Ramos (cell line): ENCODE measurements around the gene TASP1.
"Not testable (repeated sequence)": the region's sequence is repeated elsewhere in the genome, so short reads cannot be mapped to it uniquely, and the experiment has no call there.

ENCODE experiments used
- in situ Hi-C: fragments of 300-500 bp; cut with MboI; formaldehyde crosslinking; loops from one replicate; pipeline ENCODE4 v1.14.3; 2022; ENCODE audit warnings: low sequenced_read_pairs; ENCODE audit not compliant: unreplicated experiment

The TASP1 gene

DNA sequence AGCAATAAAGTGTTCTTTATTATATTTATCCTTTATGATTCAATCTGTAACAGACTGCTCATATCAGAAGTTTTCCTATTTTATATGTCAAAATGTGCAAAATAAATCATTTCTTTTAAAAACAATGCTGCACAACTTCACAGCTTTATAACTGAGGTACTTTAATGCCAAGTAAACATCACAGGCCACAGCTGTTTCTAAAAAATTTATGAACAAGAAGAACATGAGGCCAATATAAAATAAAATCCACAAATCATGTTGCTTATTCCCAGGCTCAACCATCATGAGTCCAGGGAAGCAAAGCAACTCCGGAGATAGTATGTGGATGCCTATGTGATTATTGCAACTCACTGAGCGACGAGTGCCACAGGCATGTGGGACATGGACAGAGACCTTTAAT is 222.2 kb downstream of the TASP1 start:
- in situ Hi-C loops: no loop called here

DNA sequence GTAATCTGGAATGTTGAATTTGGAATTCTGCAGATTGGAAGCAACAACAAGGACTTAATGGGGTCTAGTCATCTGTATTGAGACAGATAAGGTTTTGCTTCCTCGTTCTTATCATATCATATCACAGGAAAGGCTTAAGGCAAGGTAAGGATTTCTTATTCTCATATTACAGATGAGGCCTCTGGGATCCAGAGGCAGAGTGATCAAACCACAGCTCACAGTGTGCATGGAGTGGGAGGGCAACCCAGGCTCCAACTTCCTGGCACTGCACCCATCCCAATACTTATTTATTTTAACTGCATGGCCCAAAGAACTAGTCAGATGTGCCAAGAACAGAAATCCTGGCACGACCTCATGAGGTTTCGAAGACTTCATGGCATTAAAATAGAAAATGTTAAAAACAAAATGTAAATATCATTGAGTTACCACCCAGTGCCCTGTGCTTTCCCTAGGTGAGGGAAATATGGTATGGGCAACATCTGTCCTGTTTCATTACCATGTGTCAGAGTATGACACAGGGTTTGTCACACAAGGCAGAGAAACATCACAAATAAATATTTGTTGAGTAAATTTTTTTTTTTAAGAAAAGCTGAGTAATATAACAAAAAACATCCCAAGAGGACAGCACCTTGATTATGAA is 225.8 kb downstream of the TASP1 start:
- in situ Hi-C loops: no loop called here

DNA sequence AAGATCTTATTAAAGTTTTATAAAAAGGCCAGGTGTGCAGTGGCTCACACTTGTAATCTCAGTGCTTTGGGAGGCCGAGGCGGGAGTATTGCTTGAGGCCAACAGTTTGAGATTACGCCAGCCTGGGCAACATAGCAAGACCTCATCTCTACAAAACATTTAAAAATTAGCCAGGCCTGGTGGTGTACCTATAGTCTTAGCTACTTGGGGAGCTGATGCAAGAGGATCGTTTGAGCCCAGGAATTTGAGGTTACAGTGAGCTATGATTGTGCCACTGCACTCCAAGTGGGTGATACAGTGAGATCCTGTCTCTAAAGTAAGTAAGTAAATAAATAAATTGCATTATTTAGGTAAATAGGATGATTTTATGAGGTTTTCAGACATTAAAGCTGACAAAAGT is 234.4 kb downstream of the TASP1 start:
- in situ Hi-C loops: no loop called here

DNA sequence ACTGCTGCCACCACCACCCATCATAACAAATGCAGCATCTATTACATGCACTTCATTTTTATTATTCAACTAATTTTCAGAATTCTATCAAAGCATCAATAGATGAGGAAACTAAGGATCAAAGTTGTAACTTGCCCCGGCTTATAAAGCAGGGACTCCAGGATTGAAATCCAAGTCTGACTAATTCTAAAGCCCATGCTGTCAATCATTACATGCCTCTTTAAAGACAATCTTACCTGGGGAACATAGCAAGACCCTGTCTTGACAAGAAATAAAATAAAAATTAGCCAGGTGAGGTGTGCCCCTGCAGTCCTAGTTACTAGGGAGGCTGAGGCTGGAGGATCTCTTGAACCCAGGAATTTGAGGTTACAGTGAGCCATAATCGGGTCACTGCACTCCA is 235.3 kb downstream of the TASP1 start:
- in situ Hi-C loops: no loop called here

DNA sequence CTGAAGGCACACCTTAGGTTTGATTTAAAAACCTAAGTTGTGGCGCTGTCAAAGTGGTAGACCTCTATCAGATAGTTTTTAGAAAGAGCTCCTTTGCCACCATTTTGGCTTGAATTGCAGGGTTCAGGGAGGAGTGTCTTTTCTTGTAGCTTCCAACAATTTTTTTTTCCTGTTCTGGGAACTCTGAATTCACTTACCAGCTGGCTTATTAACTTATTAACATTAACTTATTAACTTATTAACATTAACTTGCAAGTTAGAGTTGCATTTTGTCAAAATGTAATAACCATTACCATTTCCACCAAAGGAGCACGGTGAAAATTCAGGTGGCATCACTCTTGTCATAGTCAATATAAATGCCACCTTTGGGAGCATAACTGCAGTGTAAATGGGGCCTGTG is 235.7 kb downstream of the TASP1 start:
- in situ Hi-C loops: no loop called here

DNA sequence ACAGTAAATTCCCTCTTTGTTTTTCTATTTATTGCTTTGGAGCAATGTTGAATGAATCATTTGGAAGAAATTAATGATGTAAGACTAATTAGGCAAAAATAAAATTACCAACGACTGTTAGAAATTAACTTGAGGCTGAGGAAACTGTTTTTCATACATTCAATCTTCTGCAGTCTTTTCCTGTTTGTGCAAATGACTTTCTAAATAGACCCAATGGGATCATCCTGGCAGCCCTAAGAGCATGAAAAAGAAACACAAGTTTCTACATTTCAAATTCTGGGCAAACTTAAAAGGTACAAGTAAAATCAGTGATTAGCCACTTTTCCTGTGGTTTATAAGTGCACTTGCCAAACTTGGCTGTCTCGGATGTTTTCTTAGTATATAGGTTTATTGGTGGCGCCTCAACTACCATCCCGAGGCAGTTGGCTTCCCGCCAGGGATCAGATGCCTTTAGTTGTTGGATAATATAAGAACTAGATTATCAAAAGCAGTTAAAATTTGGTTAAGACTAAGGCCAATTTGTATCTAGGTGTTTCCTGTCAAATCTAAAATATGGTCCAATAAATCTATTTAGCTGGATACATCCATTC is 236.5 kb downstream of the TASP1 start:
- in situ Hi-C loops: no loop called here

DNA sequence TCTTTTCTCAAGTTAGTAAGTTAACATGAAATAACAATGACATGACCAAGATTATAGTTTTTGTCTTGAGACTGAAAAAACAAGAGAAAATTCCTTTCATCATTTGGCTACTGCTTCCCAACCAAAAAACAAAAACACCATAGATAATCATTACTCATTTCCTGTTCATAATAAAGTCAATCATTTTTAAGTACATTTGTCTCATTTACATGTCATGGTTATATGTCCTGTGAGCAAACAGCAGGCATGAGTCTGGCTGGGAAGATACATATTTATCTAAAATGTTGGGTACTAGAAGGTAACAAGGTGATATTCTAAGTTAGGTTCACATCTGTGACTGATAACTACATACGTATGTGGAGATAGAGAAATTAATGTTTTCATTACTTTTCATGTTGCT is 237.1 kb downstream of the TASP1 start:
- in situ Hi-C loops: no loop called here

DNA sequence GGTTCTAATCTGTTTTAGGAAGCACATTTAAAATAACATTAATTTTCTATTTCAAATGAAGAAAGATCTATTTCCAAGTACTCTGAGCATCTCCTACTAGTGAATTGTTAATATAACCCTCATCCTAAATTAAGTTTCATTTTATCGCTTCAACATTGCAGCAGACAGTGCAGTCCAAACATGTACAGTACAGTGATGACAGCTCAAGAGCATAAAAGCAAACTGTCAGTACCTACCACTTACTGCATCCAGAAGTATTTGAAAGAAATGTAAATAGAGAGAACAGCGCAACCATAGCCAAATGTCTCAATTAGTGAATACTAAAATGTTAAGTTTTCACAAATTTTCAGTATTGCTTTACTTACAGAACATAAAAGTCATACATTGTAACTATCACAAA is 238.3 kb downstream of the TASP1 start:
- in situ Hi-C loops: no loop called here

DNA sequence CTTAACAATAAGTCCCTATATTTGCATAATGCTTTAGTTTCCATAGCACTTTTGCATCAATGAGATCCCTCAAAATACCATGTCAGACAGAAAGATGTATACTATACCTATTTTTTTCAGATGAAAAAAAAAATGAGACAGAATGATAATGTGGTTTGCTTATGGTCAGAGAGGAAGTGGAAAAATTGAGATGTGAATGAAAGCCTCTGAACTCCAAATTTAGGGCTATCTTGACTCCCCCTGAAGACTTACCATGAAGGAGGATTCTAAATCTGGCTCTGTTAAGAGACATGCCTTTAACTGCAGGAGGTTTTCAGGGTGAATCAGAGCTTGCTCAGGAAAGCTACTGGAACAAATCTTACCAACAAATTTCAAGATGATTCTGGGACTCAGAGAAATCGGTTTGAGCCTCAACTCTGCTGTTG is 241.4 kb downstream of the TASP1 start:
- in situ Hi-C loops: no loop called here

DNA sequence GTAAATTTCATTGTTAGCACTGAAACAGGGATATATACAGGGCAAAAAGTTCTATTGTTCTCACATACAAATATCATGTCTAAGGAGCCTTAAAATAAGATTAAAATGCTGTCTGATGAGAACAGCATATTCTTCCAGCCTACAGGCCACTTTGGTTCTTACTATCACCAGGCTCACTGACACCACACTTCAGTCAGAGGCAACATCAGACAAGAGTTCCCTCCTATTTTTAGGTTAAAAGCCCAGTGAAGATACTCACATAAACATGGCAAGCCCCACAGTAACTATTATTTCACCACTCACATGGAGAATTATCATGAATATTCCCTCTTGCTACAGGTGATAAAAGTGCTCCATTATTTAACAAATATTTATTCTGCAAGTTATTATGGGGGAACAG is 241.9 kb downstream of the TASP1 start:
- in situ Hi-C loops: no loop called here

DNA sequence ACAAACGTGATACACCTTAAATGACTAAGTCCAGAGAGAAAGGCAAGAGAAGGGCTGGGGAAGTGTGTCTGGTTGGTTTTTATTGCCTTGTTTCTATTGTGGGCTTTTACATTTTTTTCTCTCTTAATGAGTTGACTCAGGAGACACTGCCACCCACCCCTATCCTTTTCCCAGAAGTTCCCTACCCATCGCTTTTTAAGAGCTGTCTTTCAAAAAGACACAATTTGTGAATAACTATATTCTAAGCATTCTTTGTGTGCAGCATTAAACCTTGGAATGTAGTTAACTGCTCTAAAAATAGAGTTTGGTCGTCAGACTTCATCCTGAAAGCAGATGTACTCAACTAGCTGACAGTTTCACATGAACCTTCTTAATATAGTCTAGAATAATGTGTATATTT is 242.7 kb downstream of the TASP1 start:
- in situ Hi-C loops: no loop called here

DNA sequence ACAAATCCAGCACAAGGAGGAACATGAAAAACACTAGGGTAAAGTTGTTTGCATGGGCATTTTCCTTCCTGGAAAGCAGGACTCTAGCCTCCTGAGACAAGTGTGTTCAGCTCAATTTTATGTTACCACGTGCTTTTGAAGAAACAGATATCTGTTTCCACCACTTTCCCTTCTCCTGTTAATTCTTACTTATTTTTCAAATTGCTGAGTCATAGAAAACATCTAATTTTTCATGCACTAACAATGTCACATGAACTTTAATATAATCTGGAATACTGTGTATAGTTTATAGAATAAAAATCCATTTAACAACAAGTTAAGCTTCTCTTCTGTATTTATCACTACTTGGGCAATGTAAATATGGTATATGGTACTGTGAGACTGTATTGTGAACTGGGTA is 243.5 kb downstream of the TASP1 start:
- in situ Hi-C loops: no loop called here

DNA sequence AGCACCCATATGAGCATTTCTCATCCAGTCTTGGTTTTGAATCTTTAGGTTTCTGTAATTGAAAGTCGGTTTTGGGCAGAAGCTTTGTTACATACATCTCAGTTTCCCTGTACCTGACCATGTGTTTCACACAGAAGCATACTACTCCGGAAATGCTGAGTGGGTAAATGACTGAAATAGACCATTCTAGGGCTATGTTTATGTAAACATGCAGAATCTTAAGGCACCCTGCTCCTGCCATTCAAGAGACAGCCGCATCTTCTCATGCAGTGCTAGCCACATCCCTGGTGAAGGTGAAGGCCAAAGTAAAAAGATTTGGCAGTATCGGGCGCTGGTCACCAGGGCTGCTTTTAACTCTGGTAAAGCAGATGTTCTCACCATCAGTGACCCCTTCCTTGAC is 246.3 kb downstream of the TASP1 start:
- in situ Hi-C loops: no loop called here

DNA sequence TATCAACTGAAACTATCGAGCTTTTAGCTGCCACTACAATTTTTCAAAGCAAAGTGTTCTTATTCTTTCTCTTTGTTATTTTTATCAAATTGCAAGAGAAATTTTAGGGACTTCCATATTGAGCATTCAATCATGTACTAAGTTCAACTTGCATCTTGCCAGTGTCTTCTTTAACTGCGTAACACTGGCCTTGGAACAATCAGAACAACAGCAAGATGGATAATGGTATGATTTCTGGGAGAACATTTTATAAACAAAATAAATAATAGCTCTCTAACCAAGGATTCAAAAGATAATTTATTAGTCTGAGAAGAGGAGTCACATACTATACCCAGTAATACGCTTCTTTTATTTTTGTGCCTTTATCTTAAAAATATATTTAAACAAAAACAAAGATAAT is 249.6 kb downstream of the TASP1 start:
- in situ Hi-C loops: no loop called here

DNA sequence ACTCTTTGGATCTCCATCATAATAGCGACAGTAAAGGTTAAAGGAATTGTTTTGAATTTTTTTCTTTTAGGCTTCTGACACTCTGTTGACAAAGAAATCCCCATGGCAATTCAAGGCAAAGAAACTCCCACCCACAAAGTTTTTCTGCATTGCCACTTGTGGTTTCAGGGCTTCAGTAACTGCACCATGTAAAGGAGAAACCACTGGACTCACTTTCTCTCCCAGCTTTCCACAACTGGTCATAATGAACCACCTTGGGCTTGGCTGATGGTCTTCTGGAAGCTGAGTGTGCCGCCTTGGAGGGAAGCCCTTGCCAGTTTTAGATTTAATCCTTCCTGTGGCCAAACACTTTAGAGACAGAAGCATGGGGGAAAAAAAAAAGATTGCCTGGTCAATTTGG is 254.6 kb downstream of the TASP1 start:
- in situ Hi-C loops: no loop called here

DNA sequence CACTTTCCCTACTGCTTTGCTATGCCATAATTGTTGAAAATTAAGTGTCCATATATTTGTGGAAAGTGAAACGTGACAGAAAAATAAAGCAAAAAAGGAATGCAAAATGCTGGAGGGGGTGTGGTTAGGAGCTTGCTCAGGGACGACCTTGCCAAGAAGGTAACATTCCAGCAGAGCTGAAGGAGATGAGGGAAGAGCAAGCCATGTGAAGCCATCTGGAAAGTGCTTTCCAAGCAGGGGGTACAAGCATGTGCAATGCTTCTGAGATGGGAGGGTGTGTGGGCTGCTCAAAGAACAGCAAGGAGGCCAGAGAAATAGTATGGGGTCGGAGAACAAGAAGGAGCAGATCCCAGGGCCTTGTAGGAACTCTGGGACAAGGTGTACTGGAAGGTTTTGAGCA is 255.9 kb downstream of the TASP1 start:
- in situ Hi-C loops: no loop called here

DNA sequence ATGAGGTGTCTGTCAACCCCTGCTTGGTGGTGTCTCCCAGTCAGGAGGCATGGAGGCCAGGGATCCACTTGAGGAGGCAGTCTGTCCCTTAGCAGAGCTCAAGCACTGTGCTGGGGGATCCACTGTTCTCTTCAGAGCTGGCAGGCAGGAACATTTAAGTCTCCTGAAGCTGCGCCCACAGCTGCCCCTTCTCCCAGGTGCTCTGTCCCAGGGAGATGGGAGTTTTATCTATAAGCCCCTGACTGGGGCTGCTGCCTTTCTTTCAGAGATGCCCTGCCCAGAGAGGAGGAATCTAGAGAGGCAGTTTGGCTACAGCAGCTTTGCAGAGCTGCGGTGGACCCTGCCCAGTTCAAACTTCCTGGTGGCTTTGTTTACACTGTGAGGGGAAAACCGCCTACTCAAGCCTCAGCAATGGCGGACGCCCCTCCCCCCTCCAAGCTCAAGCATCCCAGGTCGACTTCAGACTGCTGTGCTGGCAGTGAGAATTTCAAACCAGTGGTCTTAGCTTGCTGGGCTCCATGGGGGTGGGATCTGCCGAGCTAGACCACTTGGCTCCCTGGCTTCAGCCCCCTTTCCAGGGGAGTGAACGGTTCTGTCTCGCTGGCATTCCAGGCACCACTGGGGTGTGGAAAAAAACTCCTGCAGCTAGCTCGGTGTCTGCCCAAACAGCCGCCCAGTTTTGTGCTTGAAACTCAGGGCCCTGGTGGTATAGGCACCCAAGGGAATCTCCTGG is 258.1 kb downstream of the TASP1 start:
- in situ Hi-C loops: not testable (repeated sequence)

DNA sequence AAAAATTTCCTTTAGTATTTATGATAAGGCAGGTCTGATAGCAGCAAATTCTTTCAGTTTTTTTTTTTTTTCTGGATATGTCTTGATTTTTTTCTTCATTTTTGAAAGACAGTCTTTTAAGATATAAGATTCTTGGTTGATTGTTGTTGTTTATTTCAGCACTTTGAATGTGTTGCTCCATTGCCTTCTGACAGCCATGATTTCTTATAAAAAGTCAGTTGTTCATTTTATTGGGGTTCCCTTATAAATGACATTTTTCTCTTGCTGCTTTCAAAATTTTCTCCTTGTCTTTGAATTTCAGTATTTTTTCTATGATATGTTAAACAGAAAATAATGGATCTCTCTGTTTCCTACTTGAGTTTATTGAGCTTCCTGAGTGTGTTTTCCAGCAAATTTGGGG is 265.3 kb downstream of the TASP1 start:
- in situ Hi-C loops: no loop called here

DNA sequence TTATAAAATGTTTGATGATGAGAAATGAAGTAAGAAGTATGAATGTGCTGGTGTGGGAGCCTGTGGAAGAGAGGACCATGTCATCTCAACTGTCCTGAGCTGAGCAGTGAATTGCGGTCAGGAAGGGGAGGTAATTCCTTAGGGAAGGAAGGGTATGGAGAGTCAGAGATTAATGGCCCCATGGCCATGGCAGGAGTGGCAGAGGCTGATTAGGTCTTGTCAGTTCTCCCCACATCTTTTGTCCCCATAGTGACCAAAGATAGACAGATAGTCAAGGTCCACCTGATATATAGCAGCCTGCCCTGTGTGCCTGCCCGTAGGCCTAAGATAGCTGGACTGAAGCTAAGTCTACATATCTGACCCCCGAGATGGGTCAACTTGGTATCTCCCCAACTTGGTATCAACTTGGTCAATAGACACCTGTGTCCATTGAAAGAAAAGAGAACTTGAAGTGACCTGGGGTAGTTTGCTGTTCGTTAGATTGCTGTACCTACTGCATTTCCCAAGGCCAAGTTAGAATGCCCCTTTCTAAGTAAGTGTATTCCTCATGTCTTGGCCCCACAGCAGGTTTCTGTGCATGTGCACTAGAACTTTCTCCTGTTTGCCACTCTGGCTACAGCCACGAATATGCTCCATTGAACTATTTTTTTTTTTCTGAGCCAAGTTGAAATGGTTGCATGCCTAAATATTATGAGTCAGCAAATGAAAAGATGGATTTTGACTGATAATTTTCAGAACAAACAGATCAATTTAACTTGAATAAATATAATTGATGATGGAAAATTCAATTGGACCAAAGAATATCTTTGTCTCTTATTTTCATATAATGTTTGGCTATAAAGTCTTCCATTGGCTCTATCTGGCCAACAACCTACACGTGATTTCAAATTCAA is 274.2 kb downstream of the TASP1 start:
- in situ Hi-C loops: no loop called here

DNA sequence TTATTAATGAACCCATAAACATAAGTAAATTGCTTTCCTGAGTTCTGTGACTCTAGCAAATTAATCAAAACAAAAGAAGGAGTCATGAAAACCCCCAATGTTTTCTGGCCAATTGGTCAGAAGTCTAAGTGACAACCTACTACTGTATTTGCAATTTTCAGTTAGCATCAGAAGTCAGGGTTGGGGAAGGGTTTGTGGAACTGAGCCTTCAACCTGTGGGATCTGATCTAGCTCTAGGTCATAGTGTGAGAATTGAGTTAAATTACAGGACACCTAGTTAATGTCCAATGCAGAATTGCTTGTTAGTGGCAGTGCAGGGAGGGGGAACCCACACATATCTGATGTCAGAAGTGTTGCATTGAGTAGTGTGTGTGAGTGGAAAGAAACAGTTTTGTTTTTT is 275.3 kb downstream of the TASP1 start:
- in situ Hi-C loops: no loop called here

DNA sequence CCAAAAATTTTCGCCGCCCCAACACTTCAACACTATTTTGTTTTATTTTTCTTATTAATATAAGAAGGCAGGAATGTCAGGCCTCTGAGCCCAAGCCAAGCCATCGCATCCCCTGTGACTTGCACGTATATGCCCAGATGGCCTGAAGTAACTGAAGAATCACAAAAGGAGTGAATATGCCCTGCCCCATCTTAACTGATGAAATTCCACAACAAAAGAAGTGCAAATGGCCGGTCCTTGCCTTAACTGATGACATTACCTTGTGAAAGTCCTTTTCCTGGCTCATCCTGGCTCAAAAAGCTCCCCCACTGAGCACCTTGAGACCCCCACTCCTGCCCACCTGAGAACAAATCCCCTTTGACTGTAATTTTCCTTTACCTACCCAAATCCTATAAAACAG is 276.6 kb downstream of the TASP1 start:
- in situ Hi-C loops: not testable (repeated sequence)
